Stimulated activated CD4-positive, alpha-beta T cell treated with anti-CD3 and anti-CD28 coated beads, Interleukin-1b, Interleukin-23, amount 100 ng/mL, for 48 hours (primary cell): ENCODE data around the gene CYP46A1.

Source experiments
- DNase-seq: peaks from one replicate; pipeline ENCODE4 v3.0.0-alpha.2; 2020

CYP46A1 gene

DNA sequence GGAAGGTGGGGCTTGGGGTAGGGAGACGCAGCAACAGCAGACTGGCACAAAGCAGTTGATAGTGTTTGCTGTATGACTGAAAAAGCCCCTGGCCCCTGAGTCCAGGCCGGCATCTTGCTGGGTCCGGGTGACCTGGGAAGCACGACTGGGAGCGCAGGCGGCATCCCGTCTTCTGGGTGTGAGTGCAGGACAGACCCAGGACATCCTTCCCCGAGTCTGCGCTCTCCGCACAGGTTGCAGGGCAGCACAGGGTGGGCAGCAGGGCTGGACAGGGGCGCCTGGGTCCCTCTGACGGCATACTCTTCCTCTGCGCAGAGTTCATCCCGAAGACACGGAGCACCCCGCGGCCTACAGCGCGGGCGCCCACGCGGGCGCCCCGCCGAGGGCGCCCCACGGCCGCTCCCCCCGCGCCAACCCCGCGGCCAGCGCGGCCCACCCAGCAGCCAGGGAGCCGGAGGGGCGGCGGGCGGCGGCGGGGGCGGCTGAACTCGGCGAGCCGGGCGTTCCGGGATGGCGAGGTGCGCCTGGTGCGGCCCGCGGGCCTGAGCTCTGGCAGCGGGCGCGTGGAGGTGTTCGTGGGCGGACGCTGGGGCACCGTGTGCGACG, 9.2 kb upstream of the CYP46A1 start:
- no peak for DNase-seq

DNA sequence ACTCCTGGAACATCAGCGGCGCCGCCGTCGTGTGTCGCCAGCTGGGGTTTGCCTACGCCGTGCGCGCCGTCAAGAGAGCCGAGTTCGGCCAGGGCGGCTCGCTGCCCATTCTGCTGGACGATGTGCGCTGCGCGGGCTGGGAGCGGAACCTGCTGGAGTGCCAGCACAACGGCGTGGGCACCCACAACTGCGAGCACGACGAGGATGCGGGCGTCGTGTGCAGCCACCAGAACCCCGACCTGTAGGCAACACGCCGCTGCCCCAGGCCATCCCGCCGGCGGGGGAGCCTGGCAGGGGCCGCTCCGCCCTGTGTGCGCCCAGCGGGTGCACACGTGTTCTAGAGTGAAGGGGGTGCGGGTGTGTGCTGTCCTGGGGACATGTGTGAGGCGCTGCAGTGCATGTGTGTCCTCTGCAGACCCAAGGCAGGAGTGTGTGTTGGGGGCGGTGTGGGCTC, 8.7 kb upstream of the CYP46A1 start:
- DNase-seq: no peak

GRCh38 chr14:99675951-99676350, 8.1 kb upstream of the CYP46A1 start:
- DNase-seq: no peak

- DNase-seq: no peak
Observed at GRCh38 chr14:99676657-99677056, 7.4 kb upstream of the CYP46A1 start.

GRCh38 chr14:99677231-99678140, 6.6 kb upstream of the CYP46A1 start:
- DNase-seq: no peak

DNA sequence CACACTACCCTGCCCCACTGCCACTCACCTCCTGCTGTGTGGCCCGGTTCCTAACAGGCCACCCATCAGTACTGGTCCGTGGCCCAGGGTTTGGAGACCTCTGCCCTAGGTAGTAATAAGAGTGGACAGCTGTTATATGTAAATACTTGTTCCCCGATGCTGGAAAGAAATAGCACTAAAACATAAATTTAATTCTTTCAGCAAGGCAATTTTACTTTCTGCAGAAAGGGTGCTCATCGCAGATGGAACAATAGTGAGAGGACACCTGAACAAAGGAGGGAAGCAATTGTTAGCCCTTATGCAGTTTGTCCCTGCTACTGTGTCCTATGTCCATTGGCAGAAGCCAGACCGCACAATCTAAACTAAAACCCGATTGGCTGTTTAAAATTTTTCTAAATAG, 5.9 kb upstream of the CYP46A1 start:
- DNase-seq: no peak

GRCh38 chr14:99679111-99679510, 5.0 kb upstream of the CYP46A1 start:
- DNase-seq: no peak

GRCh38 chr14:99679543-99679942, 4.6 kb upstream of the CYP46A1 start:
- DNase-seq: no peak

DNA sequence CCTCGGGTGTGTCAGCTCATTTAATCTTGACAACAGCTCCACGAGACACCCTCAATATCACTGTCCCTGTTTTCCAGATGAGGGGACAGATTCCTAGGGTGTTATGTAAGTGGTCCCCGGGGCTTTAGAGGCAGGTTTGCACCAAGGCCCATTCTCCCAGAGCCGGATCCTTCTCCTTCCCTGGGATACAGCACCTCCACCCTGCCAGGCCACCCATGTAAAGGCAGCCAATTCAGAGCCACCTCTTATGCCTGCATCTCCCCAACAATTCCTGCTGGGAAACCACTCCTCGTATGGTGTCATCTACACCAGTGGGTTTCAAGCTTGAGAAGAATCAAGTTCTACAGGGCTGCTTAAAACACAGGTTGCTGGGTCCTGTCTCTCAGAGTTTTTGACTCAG, 4.1 kb upstream of the CYP46A1 start:
- no peak for DNase-seq

GRCh38 chr14:99681101-99681831, 2.8 kb upstream of the CYP46A1 start:
- no peak for DNase-seq

- no peak for DNase-seq
Observed at GRCh38 chr14:99681832-99682148, 2.3 kb upstream of the CYP46A1 start.

DNA sequence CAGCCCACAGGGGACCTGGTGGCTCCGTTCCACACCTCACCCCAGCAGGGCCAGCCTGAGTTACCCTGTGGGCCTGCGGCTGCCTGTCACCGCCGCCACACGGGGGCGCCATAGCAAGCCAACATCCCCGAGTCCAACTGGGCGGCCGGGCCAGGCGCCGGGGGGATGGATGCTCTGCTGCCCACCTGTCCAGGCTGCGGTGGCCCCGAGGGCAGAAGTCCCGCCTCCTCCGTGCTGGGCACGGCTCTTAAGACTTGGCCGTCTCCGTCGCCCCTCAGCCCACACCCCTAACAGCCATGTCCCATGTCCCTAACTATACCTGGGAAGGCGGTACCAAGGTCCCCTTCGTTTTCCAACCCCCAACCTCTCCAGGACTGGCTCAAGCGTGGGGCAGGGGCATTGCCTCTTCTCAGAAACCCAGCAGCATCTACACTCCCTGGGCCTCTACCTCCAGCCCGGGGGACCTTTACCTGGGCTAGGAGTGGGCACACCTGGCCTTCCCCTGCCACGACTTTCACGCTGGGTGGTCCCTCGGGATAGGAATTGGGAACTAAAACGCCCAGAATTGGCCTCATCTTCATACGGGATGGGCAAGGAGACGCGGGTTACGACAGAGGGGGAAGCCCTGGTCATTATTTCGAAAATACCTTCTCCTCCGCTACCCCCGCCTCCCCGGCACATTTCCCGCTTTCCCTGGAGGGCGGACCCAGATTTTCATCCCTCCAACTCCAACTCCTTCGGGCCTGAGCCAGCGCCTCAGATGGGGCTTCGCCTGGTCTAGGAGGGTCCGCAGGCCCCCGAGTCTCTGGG, 1.1 kb upstream of the CYP46A1 start:
- DNase-seq: peak; percentile 80

DNA sequence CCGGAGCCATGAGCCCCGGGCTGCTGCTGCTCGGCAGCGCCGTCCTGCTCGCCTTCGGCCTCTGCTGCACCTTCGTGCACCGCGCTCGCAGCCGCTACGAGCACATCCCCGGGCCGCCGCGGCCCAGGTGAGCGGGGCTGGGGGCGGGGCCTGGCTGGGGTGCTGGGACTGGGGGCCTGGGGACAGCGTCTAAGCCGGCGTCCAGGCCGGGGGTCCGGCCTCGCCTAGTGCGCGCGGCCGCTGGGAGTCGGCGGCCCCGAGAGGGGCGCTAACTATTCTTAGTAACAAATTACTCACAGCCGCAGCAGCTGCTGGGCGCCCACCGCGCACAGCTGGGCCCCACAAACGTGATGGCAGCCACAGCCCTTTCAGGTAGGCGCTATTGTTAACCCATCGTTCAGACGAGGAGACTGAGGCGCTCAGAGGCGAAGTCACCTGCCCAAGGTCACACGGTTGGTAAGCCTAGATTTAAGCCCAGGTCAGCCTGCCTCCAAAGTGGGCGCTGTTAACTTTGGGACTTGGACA, 374 bp downstream of the CYP46A1 start:
- peak; percentile 7 for DNase-seq

GRCh38 chr14:99685151-99685591, 1.1 kb downstream of the CYP46A1 start:
- no peak for DNase-seq

DNA sequence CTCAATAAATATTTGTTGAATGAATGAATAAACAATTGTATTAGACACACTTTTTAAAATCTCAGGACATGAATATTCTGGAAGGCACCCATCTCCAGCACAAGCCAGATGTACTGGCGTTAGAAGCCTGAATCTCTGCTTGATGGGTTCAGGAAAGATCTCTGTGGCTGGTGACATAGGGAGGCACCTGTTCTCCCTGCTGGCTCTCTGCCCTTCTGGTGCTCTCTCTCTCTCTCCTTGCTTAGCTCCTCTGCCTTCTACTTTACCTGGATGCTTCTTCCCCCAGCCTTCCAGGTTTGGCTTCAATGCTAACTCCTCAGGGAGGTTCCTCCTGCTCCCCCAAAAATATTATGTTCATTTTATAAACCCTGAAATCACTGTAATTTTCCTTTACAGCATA, 1.5 kb downstream of the CYP46A1 start:
- no peak for DNase-seq

DNA sequence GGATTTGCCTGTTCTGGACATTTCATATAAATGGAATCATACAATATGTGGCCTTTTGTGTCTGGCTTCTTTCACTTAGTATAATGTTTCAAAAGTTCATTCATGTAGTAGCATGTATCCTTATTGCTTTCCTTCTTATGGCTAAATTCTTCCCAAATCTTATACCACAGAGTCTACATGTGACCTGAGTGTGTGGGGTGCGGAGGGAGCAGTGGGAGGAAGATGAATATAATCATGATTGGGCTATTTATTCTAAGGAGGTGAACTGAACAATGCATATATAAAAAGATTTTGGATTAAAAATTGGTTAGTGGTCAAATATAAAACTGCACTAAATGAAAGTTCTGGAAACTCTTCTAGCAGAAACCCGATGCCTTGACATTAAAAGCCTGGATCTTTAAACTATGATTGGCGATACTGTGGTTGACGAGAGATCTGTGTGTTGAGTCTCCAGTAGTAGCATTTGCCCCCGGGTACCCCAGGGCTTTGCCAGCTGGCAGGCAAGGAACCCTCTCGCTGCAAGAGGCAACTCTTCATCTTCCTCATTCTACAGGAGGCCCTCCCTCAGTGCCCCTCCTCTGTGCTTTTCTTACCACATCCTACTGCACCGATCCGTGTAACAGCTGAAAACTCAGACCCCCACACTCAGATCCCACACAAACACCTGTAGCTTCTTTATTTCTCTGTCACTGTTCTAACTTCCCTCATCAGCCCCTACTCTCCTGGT, 2.6 kb downstream of the CYP46A1 start:
- DNase-seq: no peak

- peak; percentile 21 for DNase-seq
Observed at GRCh38 chr14:99687284-99688209, 3.4 kb downstream of the CYP46A1 start.

- DNase-seq: no peak
Observed at GRCh38 chr14:99688210-99688581, 4.1 kb downstream of the CYP46A1 start.

GRCh38 chr14:99688629-99689028, 4.5 kb downstream of the CYP46A1 start:
- no peak for DNase-seq
